GF-D8 (cell line): ENCODE results near the gene CDR2.
"Not testable (repeated sequence)": the region's sequence is repeated elsewhere in the genome, so short reads cannot be mapped to it uniquely, and the experiment has no call there.

ENCODE experiments used
- DNase-seq: peaks from one replicate; lab custom pipeline; 2025; lab: John Stamatoyannopoulos, UW

The CDR2 gene

GRCh38 chr16:22375963-22376640, 1.7 kb upstream of the CDR2 start:
- DNase-seq: no peak

GRCh38 chr16:22375117-22375962, 921 bp upstream of the CDR2 start:
- no peak for DNase-seq

GRCh38 chr16:22373662-22374310, 633 bp downstream of the CDR2 start:
- no peak for DNase-seq

- no peak for DNase-seq
Measured at GRCh38 chr16:22372882-22373661, 1.3 kb downstream of the CDR2 start.

GRCh38 chr16:22370038-22370820, 4.2 kb downstream of the CDR2 start:
- no peak for DNase-seq

GRCh38 chr16:22369221-22369811, 5.1 kb downstream of the CDR2 start:
- DNase-seq: peak; percentile 87

GRCh38 chr16:22368200-22368826, 6.1 kb downstream of the CDR2 start:
- not testable (repeated sequence) for DNase-seq

- no peak for DNase-seq
Measured at GRCh38 chr16:22366889-22367288, 7.5 kb downstream of the CDR2 start.

GRCh38 chr16:22366371-22366770, 8.0 kb downstream of the CDR2 start:
- DNase-seq: no peak

- no peak for DNase-seq
Measured at GRCh38 chr16:22364241-22364640, 10.2 kb downstream of the CDR2 start.

GRCh38 chr16:22360963-22361659, 13.3 kb downstream of the CDR2 start:
- DNase-seq: no peak

- DNase-seq: no peak
Measured at GRCh38 chr16:22359679-22360078, 14.7 kb downstream of the CDR2 start.

- DNase-seq: no peak
Measured at GRCh38 chr16:22358000-22358399, 16.4 kb downstream of the CDR2 start.

GRCh38 chr16:22357635-22357971, 16.8 kb downstream of the CDR2 start:
- DNase-seq: no peak

- no peak for DNase-seq
Measured at GRCh38 chr16:22356930-22357634, 17.3 kb downstream of the CDR2 start.

GRCh38 chr16:22355487-22355908, 18.9 kb downstream of the CDR2 start:
- DNase-seq: no peak

GRCh38 chr16:22353933-22354541, 20.4 kb downstream of the CDR2 start:
- DNase-seq: no peak

- peak; percentile 55 for DNase-seq
Measured at GRCh38 chr16:22353191-22353919, 21.1 kb downstream of the CDR2 start.
